Neural progenitor cell (in vitro differentiated cells): Measurements from ENCODE around the gene ORC1.
"Not testable (repeated sequence)": the region's sequence is repeated elsewhere in the genome, so short reads cannot be mapped to it uniquely, and the experiment has no call there.

Experiments
- CTCF ChIP-seq: fragments of 200-600 bp; sonication (generic); IDR thresholded peaks from 2 replicates; pipeline ENCODE4 v1.5.1; 2017; ENCODE audit warnings: antibody characterized with exemption, mild to moderate bottlenecking
- EZH2 ChIP-seq: fragments of 200-600 bp; sonication (generic); IDR thresholded peaks from 2 replicates; pipeline ENCODE4 v1.6.1; 2017; ENCODE audit warnings: antibody characterized with exemption, mild to moderate bottlenecking, moderate library complexity
- EZH2phosphoT487 ChIP-seq: fragments of 200-600 bp; sonication (generic); IDR thresholded peaks from 2 replicates; pipeline ENCODE4 v1.6.1; 2017; ENCODE audit warnings: antibody characterized with exemption

GRCh38 chr1:52369851-52370250 lies 34.4 kb downstream of the ORC1 start:
- not testable (repeated sequence) for TF ChIP-seq EZH2, EZH2phosphoT487, CTCF
